Osteocyte (in vitro differentiated cells): ENCODE data around the gene KAZN. TPM values are rescaled to one million over a fixed set of nuclear protein-coding genes. Genes with fewer than 3 reads are reported as not detected.

Experiments
- DNase-seq: peaks from one replicate; pipeline ENCODE4 v3.0.0; 2021; ENCODE audit warnings: mixed read lengths; ENCODE audit not compliant: unreplicated experiment; ENCODE audit errors: extremely low spot score
- H3K27ac Mint-ChIP-seq: one replicate; pipeline ENCODE4 v1.8.0; 2021; ENCODE audit warnings: mild to moderate bottlenecking, mixed read lengths; ENCODE audit not compliant: unreplicated experiment
- H3K27me3 Mint-ChIP-seq: one replicate; pipeline ENCODE4 v1.8.0; 2021; ENCODE audit warnings: mixed read lengths; ENCODE audit not compliant: unreplicated experiment
- H3K36me3 Mint-ChIP-seq: one replicate; pipeline ENCODE4 v1.8.0; 2021; ENCODE audit warnings: mixed read lengths; ENCODE audit not compliant: unreplicated experiment
- H3K4me1 Mint-ChIP-seq: one replicate; pipeline ENCODE4 v1.8.0; 2021; ENCODE audit warnings: mixed read lengths; ENCODE audit not compliant: unreplicated experiment
- H3K4me3 Mint-ChIP-seq: one replicate; pipeline ENCODE4 v1.8.0; 2021; ENCODE audit warnings: mild to moderate bottlenecking, moderate library complexity, mixed read lengths; ENCODE audit not compliant: unreplicated experiment
- H3K9me3 Mint-ChIP-seq: one replicate; pipeline ENCODE4 v1.8.0; 2021; ENCODE audit warnings: mixed read lengths; ENCODE audit not compliant: unreplicated experiment
- CTCF ChIP-seq: fragments of 200-600 bp; sonication (generic); IDR thresholded peaks from 2 replicates; pipeline ENCODE4 v1.5.0; 2021; ENCODE audit warnings: antibody characterized with exemption, mild to moderate bottlenecking, moderate library complexity
- total RNA-seq: library from RNA; stranded (reverse); gene quantifications from 2 replicates; pipeline ENCODE4 v1.2.1, GENCODE V29; 2021

The KAZN gene
- total RNA-seq, 1 donor from 2014 or later: 47.1 TPM

GRCh38 chr1:14822493-14822892 is 224.0 kb downstream of the KAZN start:
- no peaks in the 10 kb centered on the region for H3K36me3 Mint-ChIP-seq
- peaks cover 7% of the 10 kb centered on the region for H3K27me3 Mint-ChIP-seq
- no peak overlapping the region for H3K27ac Mint-ChIP-seq
- TF ChIP-seq CTCF: no peak
- no peak for DNase-seq
- no peak overlapping the region for H3K4me3 Mint-ChIP-seq
- no peaks in the 10 kb centered on the region for H3K9me3 Mint-ChIP-seq
- H3K4me1 Mint-ChIP-seq: no peaks in the 10 kb centered on the region

- Mint-ChIP-seq H3K36me3 (no peaks in the 10 kb centered on the region), H3K9me3 (no peaks in the 10 kb centered on the region), H3K4me3 (no peak overlapping the region), H3K27me3 (peaks cover 7% of the 10 kb centered on the region), H3K27ac (no peak overlapping the region), H3K4me1 (no peaks in the 10 kb centered on the region)
- no peak for TF ChIP-seq CTCF
- DNase-seq: no peak
Measured at GRCh38 chr1:14822996-14823395, 224.5 kb downstream of the KAZN start.

- no peaks in the 10 kb centered on the region for H3K36me3 Mint-ChIP-seq
Measured at GRCh38 chr1:14824314-14824915, 225.9 kb downstream of the KAZN start.

GRCh38 chr1:14825396-14825795 is 226.9 kb downstream of the KAZN start:
- Mint-ChIP-seq H3K27ac (no peak overlapping the region), H3K27me3 (peaks cover 11% of the 10 kb centered on the region), H3K4me3 (no peak overlapping the region), H3K9me3 (no peaks in the 10 kb centered on the region), H3K36me3 (no peaks in the 10 kb centered on the region), H3K4me1 (no peaks in the 10 kb centered on the region)
- TF ChIP-seq CTCF: no peak
- no peak for DNase-seq

More at GRCh38 chr1:14824314-14824915, 225.9 kb downstream of the KAZN start:
- H3K4me1 Mint-ChIP-seq: no peaks in the 10 kb centered on the region
- peaks cover 11% of the 10 kb centered on the region for H3K27me3 Mint-ChIP-seq
- no peak overlapping the region for H3K27ac Mint-ChIP-seq
- no peak for TF ChIP-seq CTCF
- no peaks in the 10 kb centered on the region for H3K9me3 Mint-ChIP-seq
- DNase-seq: no peak
- no peak overlapping the region for H3K4me3 Mint-ChIP-seq

DNA sequence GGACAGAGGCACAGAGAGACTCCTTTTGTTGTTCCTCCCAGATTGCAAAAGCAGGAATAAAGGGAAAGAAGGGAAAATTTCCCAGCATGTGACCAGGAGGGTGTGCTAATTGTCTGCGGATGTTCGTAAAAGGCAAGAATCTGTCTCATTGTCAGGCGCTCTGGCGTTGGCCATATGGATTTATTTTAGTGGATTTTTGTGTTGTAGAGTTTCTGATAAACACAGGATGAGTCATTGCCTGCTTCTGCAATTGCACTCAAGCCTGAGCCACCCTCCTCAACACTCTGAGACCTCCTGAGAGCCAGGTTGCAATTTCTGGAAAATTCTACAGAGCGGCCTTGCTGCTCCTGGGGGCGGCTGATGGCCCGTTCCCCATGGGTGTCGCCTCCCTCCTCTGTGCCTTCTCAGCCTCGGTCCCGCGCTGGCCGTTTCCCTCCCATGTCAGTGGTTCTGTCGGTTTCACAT is 227.7 kb downstream of the KAZN start:
- DNase-seq: no peak
- peaks cover 8% of the 10 kb centered on the region for H3K27me3 Mint-ChIP-seq
- no peaks in the 10 kb centered on the region for H3K9me3 Mint-ChIP-seq
- no peak overlapping the region for H3K27ac Mint-ChIP-seq
- no peaks in the 10 kb centered on the region for H3K36me3 Mint-ChIP-seq
- peak; percentile 32 for TF ChIP-seq CTCF
- H3K4me1 Mint-ChIP-seq: no peaks in the 10 kb centered on the region
- H3K4me3 Mint-ChIP-seq: no peak overlapping the region
